ENCODE data around the gene TMPRSS13. TPM values are rescaled to one million over a fixed set of nuclear protein-coding genes. Genes with fewer than 3 reads are reported as not detected.

Gene TMPRSS13
- polyA plus RNA-seq, 1 donor from 2014 or later, result not detected

DNA sequence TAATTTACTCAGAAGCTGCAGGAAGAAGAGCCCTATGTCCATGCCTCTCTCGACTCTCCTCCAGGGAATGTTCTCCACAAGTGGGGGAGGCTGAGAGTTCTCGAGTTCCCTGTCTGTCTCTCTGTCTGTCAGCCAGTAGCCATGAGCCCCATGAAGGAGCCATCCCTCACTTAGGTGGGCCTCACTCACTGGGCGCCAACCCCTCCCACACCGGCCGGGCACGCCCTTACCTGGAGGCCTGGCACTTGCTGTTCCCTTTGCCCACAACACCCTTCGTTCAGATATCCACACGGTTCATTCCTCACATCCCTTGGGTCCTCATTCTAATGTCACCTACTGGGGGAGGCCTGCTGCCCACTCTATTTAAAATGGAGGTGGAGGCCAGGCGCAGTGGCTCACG, 42.8 kb upstream of the TMPRSS13 start:
- Histone ChIP-seq H3K4me2 (ENCODE audit: low read length) (no peak overlapping the region), H3F3A (ENCODE audit: insufficient read depth, low read length, poor library complexity, severe bottlenecking) (no peaks in the 10 kb centered on the region), H3K27ac (ENCODE audit: low read length) (no peak overlapping the region), H3K27me3 (ENCODE audit: insufficient read depth, low read depth, low read length) (no peaks in the 10 kb centered on the region), H3K9ac (ENCODE audit: low read length) (no peak overlapping the region), H4K20me1 (ENCODE audit: insufficient read depth) (no peaks in the 10 kb centered on the region), H3K4me3 (ENCODE audit: low read length) (no peak overlapping the region), H3K36me3 (ENCODE audit: insufficient read depth, low read length) (no peaks in the 10 kb centered on the region), H2AFZ (ENCODE audit: low read depth, low read length) (no peak overlapping the region), H3K9me2 (ENCODE audit: insufficient read depth, low read length) (no peaks in the 10 kb centered on the region), H3K79me2 (replicated peaks; ENCODE audit: insufficient read depth, low read length) (no peaks in the 10 kb centered on the region), H3K9me3 (ENCODE audit: low read length) (no peaks in the 10 kb centered on the region)
- no peak for TF ChIP-seq MXI1 (conservative IDR thresholded peaks at IDR 0.05; ENCODE audit: poor library complexity, severe bottlenecking)
- TF ChIP-seq TAF1 (IDR thresholded peaks at IDR 0.05; ENCODE audit: low read depth), result no peak
- TF ChIP-seq, protein P1, sequence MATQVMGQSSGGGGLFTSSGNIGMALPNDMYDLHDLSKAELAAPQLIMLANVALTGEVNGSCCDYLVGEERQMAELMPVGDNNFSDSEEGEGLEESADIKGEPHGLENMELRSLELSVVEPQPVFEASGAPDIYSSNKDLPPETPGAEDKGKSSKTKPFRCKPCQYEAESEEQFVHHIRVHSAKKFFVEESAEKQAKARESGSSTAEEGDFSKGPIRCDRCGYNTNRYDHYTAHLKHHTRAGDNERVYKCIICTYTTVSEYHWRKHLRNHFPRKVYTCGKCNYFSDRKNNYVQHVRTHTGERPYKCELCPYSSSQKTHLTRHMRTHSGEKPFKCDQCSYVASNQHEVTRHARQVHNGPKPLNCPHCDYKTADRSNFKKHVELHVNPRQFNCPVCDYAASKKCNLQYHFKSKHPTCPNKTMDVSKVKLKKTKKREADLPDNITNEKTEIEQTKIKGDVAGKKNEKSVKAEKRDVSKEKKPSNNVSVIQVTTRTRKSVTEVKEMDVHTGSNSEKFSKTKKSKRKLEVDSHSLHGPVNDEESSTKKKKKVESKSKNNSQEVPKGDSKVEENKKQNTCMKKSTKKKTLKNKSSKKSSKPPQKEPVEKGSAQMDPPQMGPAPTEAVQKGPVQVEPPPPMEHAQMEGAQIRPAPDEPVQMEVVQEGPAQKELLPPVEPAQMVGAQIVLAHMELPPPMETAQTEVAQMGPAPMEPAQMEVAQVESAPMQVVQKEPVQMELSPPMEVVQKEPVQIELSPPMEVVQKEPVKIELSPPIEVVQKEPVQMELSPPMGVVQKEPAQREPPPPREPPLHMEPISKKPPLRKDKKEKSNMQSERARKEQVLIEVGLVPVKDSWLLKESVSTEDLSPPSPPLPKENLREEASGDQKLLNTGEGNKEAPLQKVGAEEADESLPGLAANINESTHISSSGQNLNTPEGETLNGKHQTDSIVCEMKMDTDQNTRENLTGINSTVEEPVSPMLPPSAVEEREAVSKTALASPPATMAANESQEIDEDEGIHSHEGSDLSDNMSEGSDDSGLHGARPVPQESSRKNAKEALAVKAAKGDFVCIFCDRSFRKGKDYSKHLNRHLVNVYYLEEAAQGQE (IDR thresholded peaks at IDR 0.05; ENCODE audit: borderline replicate concordance), result no peak
- no peak for TF ChIP-seq SMC3 (conservative IDR thresholded peaks at IDR 0.05; ENCODE audit: poor library complexity)
- TF ChIP-seq RAD21 (conservative IDR thresholded peaks at IDR 0.05), result no peak
- no peak for TF ChIP-seq EP300 (conservative IDR thresholded peaks at IDR 0.05; ENCODE audit: poor library complexity, severe bottlenecking)
- TF ChIP-seq POLR2AphosphoS5 (IDR thresholded peaks at IDR 0.05), result no peak
- TF ChIP-seq, protein P2, sequence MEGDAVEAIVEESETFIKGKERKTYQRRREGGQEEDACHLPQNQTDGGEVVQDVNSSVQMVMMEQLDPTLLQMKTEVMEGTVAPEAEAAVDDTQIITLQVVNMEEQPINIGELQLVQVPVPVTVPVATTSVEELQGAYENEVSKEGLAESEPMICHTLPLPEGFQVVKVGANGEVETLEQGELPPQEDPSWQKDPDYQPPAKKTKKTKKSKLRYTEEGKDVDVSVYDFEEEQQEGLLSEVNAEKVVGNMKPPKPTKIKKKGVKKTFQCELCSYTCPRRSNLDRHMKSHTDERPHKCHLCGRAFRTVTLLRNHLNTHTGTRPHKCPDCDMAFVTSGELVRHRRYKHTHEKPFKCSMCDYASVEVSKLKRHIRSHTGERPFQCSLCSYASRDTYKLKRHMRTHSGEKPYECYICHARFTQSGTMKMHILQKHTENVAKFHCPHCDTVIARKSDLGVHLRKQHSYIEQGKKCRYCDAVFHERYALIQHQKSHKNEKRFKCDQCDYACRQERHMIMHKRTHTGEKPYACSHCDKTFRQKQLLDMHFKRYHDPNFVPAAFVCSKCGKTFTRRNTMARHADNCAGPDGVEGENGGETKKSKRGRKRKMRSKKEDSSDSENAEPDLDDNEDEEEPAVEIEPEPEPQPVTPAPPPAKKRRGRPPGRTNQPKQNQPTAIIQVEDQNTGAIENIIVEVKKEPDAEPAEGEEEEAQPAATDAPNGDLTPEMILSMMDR (IDR thresholded peaks at IDR 0.05; ENCODE audit: poor library complexity, severe bottlenecking), result no peak
- TF ChIP-seq EZH2 (IDR thresholded peaks at IDR 0.05; ENCODE audit: borderline replicate concordance, insufficient read depth, low read length, poor library complexity, severe bottlenecking), result no peak

DNA sequence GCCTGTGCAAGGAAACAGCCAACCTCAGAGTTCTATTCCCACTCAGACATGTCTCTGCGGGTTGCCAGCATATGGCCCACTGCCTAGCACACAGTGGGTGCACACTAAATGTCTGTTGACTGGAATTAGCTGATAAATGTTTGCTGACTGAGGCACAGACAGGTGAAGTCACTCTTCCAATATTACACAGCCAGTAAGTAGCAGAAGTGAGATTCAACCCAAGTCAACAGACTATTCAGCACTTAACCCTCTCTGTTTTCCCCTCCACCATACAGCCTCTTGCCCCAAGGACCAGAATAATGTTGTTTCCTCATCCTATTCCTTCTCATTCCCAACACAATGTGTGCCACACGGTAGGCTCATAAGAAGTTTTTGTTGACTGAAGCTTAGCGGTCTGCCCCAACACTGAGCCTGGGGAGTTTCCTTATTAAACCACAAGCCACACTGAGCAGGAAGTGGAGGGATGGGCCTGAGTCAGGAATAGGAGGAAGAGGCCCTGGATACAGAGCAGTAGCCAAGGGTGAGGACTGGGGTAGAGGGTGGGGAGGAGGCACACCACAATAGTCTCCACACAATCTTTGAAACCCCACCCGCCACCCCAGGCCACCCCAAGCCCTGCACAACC, 41.3 kb upstream of the TMPRSS13 start:
- TF ChIP-seq TAF1 (IDR thresholded peaks at IDR 0.05; ENCODE audit: low read depth) (no peak), EP300 (conservative IDR thresholded peaks at IDR 0.05; ENCODE audit: poor library complexity, severe bottlenecking) (no peak), POLR2AphosphoS5 (IDR thresholded peaks at IDR 0.05) (no peak), RAD21 (conservative IDR thresholded peaks at IDR 0.05) (no peak), EZH2 (IDR thresholded peaks at IDR 0.05; ENCODE audit: borderline replicate concordance, insufficient read depth, low read length, poor library complexity, severe bottlenecking) (no peak), MXI1 (conservative IDR thresholded peaks at IDR 0.05; ENCODE audit: poor library complexity, severe bottlenecking) (no peak), SMC3 (conservative IDR thresholded peaks at IDR 0.05; ENCODE audit: poor library complexity) (no peak)
- TF ChIP-seq, protein P1 (IDR thresholded peaks at IDR 0.05; ENCODE audit: borderline replicate concordance), result no peak
- TF ChIP-seq, protein P2 (IDR thresholded peaks at IDR 0.05; ENCODE audit: poor library complexity, severe bottlenecking), result no peak
- Histone ChIP-seq H3K27ac (ENCODE audit: low read length) (no peak overlapping the region), H3K36me3 (ENCODE audit: insufficient read depth, low read length) (no peaks in the 10 kb centered on the region), H3K27me3 (ENCODE audit: insufficient read depth, low read depth, low read length) (no peaks in the 10 kb centered on the region), H3K79me2 (replicated peaks; ENCODE audit: insufficient read depth, low read length) (no peaks in the 10 kb centered on the region), H3K9ac (ENCODE audit: low read length) (no peak overlapping the region), H3K9me2 (ENCODE audit: insufficient read depth, low read length) (no peaks in the 10 kb centered on the region), H4K20me1 (ENCODE audit: insufficient read depth) (no peaks in the 10 kb centered on the region), H3K4me3 (ENCODE audit: low read length) (no peak overlapping the region), H3F3A (ENCODE audit: insufficient read depth, low read length, poor library complexity, severe bottlenecking) (no peaks in the 10 kb centered on the region), H2AFZ (ENCODE audit: low read depth, low read length) (no peak overlapping the region), H3K9me3 (ENCODE audit: low read length) (no peaks in the 10 kb centered on the region), H3K4me2 (ENCODE audit: low read length) (no peak overlapping the region)

Measured in neural cell (in vitro differentiated cells).